Measurements from ENCODE around the gene MOCOS. TPM values are rescaled to one million over a fixed set of nuclear protein-coding genes. Genes with fewer than 3 reads are reported as not detected.

Gene MOCOS
- total RNA-seq, 1 experiment from 2014 or later: 3.0 TPM

DNA sequence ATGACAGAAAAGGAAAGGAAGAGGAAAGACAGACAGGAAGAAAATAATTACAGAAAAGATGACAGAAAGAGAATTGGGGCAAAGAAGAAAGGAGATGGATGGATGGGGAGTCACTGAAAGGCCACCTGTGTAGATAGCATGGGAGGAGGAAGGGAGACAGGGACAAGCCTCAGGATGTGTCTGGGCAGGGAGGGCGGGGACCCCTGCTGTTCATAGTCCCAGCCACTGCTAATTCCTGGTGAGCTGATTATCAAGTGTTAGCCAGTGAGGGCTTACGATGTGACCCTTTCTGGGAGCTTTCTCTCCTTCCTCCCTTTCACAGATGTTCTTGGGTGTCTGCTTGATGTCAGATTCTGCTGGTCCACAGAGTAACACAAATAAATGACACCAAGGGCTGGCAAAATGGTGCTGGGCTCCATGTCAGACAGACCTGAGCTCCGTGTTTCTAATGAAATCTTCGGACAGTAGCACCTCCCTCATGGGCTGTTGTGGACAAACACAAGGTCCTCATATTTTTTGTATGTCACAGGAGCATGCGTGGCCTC lies 123.8 kb downstream of the MOCOS start:
- DNase-seq (ENCODE audit: low read depth, low spot score): no peak
- TF ChIP-seq TCF7L2 (IDR thresholded peaks at IDR 0.05; ENCODE audit: low read depth, low read length): no peak
- TF ChIP-seq, protein P1, sequence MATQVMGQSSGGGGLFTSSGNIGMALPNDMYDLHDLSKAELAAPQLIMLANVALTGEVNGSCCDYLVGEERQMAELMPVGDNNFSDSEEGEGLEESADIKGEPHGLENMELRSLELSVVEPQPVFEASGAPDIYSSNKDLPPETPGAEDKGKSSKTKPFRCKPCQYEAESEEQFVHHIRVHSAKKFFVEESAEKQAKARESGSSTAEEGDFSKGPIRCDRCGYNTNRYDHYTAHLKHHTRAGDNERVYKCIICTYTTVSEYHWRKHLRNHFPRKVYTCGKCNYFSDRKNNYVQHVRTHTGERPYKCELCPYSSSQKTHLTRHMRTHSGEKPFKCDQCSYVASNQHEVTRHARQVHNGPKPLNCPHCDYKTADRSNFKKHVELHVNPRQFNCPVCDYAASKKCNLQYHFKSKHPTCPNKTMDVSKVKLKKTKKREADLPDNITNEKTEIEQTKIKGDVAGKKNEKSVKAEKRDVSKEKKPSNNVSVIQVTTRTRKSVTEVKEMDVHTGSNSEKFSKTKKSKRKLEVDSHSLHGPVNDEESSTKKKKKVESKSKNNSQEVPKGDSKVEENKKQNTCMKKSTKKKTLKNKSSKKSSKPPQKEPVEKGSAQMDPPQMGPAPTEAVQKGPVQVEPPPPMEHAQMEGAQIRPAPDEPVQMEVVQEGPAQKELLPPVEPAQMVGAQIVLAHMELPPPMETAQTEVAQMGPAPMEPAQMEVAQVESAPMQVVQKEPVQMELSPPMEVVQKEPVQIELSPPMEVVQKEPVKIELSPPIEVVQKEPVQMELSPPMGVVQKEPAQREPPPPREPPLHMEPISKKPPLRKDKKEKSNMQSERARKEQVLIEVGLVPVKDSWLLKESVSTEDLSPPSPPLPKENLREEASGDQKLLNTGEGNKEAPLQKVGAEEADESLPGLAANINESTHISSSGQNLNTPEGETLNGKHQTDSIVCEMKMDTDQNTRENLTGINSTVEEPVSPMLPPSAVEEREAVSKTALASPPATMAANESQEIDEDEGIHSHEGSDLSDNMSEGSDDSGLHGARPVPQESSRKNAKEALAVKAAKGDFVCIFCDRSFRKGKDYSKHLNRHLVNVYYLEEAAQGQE (IDR thresholded peaks at IDR 0.05; ENCODE audit: insufficient read depth in 1 of 2, low read depth in 2 of 2, low read length in 1 of 2): no peak
- TF ChIP-seq, protein P2, sequence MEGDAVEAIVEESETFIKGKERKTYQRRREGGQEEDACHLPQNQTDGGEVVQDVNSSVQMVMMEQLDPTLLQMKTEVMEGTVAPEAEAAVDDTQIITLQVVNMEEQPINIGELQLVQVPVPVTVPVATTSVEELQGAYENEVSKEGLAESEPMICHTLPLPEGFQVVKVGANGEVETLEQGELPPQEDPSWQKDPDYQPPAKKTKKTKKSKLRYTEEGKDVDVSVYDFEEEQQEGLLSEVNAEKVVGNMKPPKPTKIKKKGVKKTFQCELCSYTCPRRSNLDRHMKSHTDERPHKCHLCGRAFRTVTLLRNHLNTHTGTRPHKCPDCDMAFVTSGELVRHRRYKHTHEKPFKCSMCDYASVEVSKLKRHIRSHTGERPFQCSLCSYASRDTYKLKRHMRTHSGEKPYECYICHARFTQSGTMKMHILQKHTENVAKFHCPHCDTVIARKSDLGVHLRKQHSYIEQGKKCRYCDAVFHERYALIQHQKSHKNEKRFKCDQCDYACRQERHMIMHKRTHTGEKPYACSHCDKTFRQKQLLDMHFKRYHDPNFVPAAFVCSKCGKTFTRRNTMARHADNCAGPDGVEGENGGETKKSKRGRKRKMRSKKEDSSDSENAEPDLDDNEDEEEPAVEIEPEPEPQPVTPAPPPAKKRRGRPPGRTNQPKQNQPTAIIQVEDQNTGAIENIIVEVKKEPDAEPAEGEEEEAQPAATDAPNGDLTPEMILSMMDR (IDR thresholded peaks at IDR 0.05): no peak
- no peak for TF ChIP-seq POLR2AphosphoS5 (IDR thresholded peaks at IDR 0.05; ENCODE audit: low read depth, low read length)
- no peak overlapping the region for H3K4me3 ChIP-seq (ENCODE audit: low read depth in 2 of 2, low read length in 2 of 2)
- in situ Hi-C loops (cut with HindIII; ENCODE audit: low pct_unique_long_range_greater_than_20kb, low sequenced_read_pairs) (no loop called here), intact Hi-C loops (cut with micrococcal nuclease; ENCODE audit: unreplicated experiment) (no loop called here)
- ATAC-seq: no peak
- CTCF ChIA-PET: no interaction called here
- no peaks in the 10 kb centered on the region for H3K9me3 ChIP-seq (ENCODE audit: control insufficient read depth, insufficient read depth, low read depth, low read length)
- POLR2A ChIA-PET: no interaction called here
- BruUV-seq (replicated peaks): no TSS peak
- no peaks in the 10 kb centered on the region for H3K27me3 ChIP-seq (ENCODE audit: control insufficient read depth, insufficient read depth, low read length)
- peak overlapping the region; percentile 54 for H3K27ac ChIP-seq (ENCODE audit: low read length)
- H3K36me3 ChIP-seq (ENCODE audit: control insufficient read depth, insufficient read depth, low read length): no peaks in the 10 kb centered on the region
- H3K4me1 ChIP-seq (ENCODE audit: control insufficient read depth, insufficient read depth, low read length): peaks cover 71% of the 10 kb centered on the region

DNA sequence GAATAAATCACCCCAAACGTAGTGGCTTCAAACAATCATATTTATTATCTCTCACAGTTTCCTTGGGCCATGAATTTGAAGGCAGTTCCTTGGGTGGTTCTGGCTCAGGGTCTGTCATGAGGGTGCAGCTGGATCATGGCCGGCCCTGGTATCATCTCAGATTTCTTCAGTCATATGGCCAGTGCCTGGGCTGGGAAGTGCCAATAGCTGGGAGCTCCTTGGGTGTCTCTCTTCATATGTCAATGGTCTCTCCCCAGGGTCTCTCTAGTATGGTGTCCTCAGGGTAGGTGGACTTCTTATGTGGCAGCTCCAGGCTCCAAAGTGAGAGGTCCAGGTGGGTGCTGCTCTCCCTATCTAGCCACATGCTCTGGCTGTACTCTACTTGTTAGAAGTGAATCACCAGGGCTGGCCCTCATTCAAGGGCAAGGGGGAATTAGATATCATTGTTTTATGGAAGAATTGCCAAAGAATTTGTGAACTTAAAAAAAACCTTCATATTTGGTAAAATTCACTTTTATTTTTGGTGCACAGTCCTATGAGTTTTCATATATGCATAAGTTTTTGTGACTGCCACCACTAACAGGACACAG lies 125.6 kb downstream of the MOCOS start:
- CTCF ChIA-PET: no interaction called here

More for the DNA sequence above, 125.6 kb downstream of the MOCOS start:
- H3K36me3 ChIP-seq (ENCODE audit: control insufficient read depth, insufficient read depth, low read length): no peaks in the 10 kb centered on the region
- POLR2A ChIA-PET: no interaction called here
- DNase-seq (ENCODE audit: low read depth, low spot score) (no peak), ATAC-seq (no peak)
- H3K9me3 ChIP-seq (ENCODE audit: control insufficient read depth, insufficient read depth, low read depth, low read length): no peaks in the 10 kb centered on the region
- no peaks in the 10 kb centered on the region for H3K27me3 ChIP-seq (ENCODE audit: control insufficient read depth, insufficient read depth, low read length)
- in situ Hi-C loops (cut with HindIII; ENCODE audit: low pct_unique_long_range_greater_than_20kb, low sequenced_read_pairs) (no loop called here), intact Hi-C loops (cut with micrococcal nuclease; ENCODE audit: unreplicated experiment) (no loop called here)
- H3K27ac ChIP-seq (ENCODE audit: low read length): peak overlapping the region; percentile 69
- no peak for TF ChIP-seq TCF7L2 (IDR thresholded peaks at IDR 0.05; ENCODE audit: low read depth, low read length)
- TF ChIP-seq, protein P1 (IDR thresholded peaks at IDR 0.05; ENCODE audit: insufficient read depth in 1 of 2, low read depth in 2 of 2, low read length in 1 of 2): no peak
- no peak for TF ChIP-seq POLR2AphosphoS5 (IDR thresholded peaks at IDR 0.05; ENCODE audit: low read depth, low read length)
- no peak for TF ChIP-seq SIN3A (IDR thresholded peaks at IDR 0.05; ENCODE audit: borderline replicate concordance, insufficient read depth, low read depth, low read length)
- TF ChIP-seq, protein P2 (IDR thresholded peaks at IDR 0.05): no peak
- H3K4me3 ChIP-seq (ENCODE audit: low read depth in 2 of 2, low read length in 2 of 2): no peak overlapping the region
- BruUV-seq (replicated peaks): no TSS peak
- H3K4me1 ChIP-seq (ENCODE audit: control insufficient read depth, insufficient read depth, low read length): peaks cover 63% of the 10 kb centered on the region
